ENCODE data around the gene ABHD14A.

The ABHD14A gene

GRCh38 chr3:51958603-51959521 lies 16.0 kb upstream of the ABHD14A start:
- no peak for DNase-seq

- DNase-seq: no peak
Measured at GRCh38 chr3:51959651-51960050, 15.2 kb upstream of the ABHD14A start.

DNA sequence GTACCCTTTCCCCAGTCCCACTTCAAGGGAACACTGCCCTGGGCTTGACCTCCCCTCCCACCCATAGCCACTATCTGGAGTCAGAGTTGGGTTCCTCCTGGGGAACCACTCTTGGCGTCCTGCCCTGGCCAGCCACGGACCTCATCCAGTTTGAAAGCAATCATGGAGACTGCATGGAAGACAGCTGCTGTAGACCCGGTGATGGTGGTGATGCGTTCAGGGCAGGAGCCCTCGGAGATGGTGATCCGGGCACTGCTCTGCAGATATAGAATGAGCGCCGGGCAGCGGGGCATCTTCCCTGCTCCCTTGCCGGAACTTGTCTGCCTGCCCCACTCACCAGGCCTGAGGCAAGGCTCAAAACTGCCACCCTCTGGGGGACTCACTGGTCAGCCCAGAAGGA lies 14.5 kb upstream of the ABHD14A start:
- no peak for DNase-seq

- no peak for DNase-seq
Measured at GRCh38 chr3:51961011-51961410, 13.9 kb upstream of the ABHD14A start.

GRCh38 chr3:51961602-51962569 lies 13.0 kb upstream of the ABHD14A start:
- no peak for DNase-seq

- DNase-seq: no peak
Measured at GRCh38 chr3:51962854-51963530, 11.9 kb upstream of the ABHD14A start.

GRCh38 chr3:51963951-51964451 lies 10.9 kb upstream of the ABHD14A start:
- peak; percentile 52 for DNase-seq

DNA sequence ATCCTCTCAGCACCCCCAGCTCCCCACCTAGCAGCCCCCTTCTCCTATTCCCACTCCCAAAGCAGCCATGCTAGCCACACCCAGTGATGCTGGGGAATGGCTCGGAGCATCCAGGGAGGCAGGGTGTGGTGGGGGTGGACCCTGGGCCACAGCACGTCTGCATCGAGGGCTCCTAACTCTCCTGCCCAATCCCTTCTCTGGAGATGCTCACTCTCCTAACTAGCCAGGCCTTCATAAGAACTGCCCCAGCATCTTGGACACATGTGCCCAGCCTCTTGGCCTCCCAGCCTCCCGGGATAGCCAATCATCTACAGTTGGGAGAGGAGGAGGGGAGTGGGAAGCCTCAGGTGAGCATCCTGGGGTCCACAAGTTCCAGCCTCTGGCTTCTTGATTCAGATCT lies 10.3 kb upstream of the ABHD14A start:
- DNase-seq: no peak

- no peak for DNase-seq
Measured at GRCh38 chr3:51966016-51966415, 8.8 kb upstream of the ABHD14A start.

DNA sequence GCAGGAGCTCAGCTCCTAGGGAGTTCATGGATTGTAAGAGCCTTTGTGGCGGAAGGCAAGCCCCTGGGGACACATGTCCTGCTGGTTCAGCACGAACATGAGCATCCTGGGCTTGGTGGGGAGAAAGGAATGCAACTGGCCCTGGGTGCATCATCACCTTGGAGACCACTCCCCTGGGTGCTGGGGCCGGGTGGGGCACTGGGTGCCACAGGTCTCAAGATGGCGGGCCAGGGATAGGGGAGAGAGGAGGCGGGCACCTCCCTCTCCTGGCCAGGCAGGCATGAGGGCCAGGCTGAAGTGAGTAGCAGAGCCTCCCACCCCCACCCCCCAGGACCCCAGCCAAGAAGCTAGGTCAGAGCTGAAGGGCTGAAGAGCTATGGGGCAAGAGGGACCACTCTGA lies 8.4 kb upstream of the ABHD14A start:
- DNase-seq: peak; percentile 8

DNA sequence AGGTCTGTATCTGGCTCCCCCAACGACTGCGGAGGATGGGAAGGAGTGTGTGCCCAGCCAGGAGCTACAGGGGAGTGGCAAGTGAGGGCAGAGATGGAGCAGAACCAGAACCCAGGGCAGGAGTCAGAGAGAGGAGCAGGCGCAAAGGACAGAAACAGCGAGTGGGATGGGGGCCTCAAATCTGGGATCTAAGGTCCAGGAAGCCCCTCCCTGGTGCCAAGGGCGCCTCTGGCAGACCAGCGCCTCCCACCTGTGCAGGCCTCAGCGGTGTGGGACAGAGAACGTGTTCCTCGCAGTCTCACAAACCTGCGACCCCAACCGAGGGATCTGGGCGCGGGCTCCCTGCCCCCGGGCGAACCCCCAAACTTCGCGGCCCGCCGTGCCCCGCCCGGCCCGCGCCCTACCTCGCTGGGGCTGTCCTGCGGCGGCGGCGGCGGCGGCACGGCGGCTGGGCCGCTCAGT lies 7.9 kb upstream of the ABHD14A start:
- DNase-seq: no peak

GRCh38 chr3:51967384-51968169 lies 7.3 kb upstream of the ABHD14A start, which contains the start of gene PCBP4:
PCBP4 (minus strand) TSS chr3:51967454; CDS start chr3:51961240, 6,214 bp downstream.
- peak; percentile 9 for DNase-seq

- peak; percentile 25 for DNase-seq
Measured at GRCh38 chr3:51968170-51968775, 6.6 kb upstream of the ABHD14A start.

GRCh38 chr3:51968883-51969678 lies 5.8 kb upstream of the ABHD14A start:
- no peak for DNase-seq

- DNase-seq: no peak
Measured at GRCh38 chr3:51969841-51970240, 5.0 kb upstream of the ABHD14A start.

DNA sequence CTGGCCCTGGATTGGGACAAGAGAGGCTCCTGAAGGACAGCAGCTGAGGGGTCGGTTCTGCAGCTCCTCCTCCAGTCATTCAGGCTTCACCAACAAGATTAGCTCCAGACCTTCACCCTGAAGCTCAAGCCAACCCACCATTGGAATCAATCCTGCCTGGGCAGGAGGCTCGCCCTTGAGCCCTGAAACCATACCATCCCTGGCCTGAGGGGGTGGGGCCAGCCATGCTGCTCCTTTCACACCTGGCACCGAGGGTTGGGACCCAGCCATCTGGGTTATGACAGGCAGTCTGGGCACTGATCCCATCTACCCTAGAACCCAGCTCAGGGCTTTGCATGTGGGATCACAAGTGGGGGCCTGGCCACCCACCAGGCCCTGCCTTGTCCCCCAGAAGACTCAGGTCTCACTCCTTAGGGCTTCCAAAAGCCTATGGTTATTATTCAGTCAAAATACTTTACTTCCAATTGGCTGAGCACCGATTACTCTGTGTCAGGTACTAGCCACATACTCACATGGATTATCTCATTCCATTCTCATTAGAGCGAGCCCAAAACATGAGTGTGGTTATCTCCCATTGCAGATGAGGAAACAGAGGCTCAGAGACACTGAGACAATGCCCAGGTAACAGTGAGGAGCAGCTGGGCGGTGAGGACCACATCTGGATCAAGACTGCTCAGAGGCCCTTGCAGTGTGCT lies 4.1 kb upstream of the ABHD14A start:
- DNase-seq: no peak

DNA sequence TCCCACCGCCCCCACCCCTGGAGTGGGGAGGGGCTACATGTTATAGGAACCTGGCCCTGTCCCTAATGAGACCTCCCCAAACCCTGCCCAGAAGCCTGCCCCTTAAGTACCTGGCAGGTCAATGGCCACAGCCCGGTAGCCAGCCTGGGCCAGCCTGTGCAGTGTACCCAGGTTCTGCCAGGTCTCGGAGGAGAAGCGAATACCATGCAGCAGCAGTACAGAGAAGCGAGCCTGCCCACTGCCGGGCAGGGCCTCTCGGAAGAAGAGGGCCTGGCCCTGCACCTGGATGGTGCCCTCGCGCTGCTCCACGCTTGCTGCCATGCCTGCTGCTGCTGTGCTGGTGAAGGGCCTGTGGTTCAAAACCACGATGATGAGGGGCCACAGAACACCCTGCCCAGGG lies 3.5 kb upstream of the ABHD14A start:
- DNase-seq: no peak

DNA sequence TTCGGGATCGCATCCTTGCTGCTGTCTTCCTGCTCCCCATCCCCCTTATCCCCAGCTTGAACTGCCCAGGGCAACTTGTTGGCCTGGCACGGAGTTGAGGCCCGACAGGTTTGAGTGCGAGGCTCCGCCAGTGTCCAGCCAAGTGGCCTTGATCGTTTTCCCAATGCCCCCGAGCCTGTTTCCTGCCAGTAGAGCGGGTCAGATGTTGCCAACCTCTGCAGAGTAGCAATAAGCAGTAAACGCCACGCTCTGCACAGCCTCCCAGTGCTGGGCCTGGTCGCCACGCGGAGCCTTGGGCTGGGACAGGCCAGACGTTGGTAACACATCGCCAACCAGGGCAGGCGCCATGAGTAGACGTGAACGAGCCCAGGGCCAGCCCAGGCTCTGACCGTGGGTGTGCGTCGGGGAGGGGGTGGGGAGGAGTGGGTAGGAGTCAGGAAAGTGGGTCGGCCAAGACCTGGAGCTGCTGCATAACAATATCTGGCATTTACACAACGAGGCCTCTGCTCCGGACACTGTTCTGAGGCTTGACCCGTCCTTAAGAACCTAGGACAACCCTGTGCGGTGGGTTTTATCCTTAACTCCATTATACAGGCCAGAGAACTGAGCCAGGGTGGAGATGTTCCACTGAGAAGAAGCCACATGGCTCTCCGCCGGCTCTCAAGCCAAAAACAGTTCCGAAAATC lies 444 bp upstream of the ABHD14A start:
- no peak for DNase-seq

All from NCI-H1092 (cell line).